Sigmoid colon (tissue), 4 donors: ENCODE data around the gene MTCL1.

Source experiments
- EP300 ChIP-seq, 4 donors: sonication (generic); formaldehyde crosslinking; IDR thresholded peaks; one replicate each; pipeline ENCODE4 v1.6.1; 2017; ENCODE audit warnings: antibody characterized with exemption in 4 of 4
- POLR2A ChIP-seq, 2 donors: fragments of 450-650 bp; IDR thresholded peaks; one replicate each; pipeline ENCODE4 v1.6.1; 2016; ENCODE audit warnings: antibody characterized with exemption in 2 of 2, mild to moderate bottlenecking in 2 of 2, moderate library complexity in 2 of 2
- POLR2AphosphoS5 ChIP-seq, 4 donors: sonication (generic); formaldehyde crosslinking; IDR thresholded peaks; one replicate each; pipeline ENCODE4 v1.6.1; 2017; ENCODE audit warnings: antibody characterized with exemption in 4 of 4
- TF ChIP-seq, protein P1 (sequence below), 4 experiments: fragments of 450-650 bp in 3 of 4; fragments of 200-600 bp in 1 of 4; IDR thresholded peaks; one replicate each; pipeline ENCODE4 v1.5.1; 2016 to 2019; ENCODE audit warnings: antibody characterized with exemption in 4 of 4, mild to moderate bottlenecking in 3 of 4, moderate library complexity in 2 of 4

DNA sequence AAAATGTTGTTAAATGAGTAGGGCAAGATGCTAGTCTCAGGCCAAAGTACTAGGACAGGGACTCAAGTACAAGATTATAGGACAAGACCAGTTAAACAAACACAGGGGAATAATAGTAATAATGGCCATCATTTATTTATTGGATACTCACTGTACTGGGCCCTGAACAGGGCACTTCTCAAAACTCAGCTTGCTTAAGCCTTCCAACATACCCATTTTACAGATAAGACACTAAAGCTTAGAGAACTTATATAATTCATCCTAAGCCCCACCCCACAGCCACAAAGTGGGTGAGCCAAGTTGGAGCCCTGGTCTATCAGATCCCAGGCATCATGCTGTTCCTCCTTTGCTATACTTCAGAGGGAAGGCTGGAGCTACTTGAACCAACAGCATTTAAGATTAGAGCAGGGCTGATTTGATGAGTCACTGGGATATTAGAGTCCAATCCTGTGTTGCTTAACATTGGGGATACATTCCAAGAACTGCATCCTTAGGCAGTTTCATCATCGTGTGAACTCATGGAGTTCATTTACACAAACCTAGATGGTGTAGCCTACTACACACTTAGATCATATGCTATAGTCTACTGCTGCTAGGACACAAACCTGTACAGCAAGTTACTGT lies 153.6 kb downstream of the MTCL1 start:
- TF ChIP-seq, protein P1, sequence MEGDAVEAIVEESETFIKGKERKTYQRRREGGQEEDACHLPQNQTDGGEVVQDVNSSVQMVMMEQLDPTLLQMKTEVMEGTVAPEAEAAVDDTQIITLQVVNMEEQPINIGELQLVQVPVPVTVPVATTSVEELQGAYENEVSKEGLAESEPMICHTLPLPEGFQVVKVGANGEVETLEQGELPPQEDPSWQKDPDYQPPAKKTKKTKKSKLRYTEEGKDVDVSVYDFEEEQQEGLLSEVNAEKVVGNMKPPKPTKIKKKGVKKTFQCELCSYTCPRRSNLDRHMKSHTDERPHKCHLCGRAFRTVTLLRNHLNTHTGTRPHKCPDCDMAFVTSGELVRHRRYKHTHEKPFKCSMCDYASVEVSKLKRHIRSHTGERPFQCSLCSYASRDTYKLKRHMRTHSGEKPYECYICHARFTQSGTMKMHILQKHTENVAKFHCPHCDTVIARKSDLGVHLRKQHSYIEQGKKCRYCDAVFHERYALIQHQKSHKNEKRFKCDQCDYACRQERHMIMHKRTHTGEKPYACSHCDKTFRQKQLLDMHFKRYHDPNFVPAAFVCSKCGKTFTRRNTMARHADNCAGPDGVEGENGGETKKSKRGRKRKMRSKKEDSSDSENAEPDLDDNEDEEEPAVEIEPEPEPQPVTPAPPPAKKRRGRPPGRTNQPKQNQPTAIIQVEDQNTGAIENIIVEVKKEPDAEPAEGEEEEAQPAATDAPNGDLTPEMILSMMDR (IDR thresholded peaks at IDR 0.05) = no peak
- TF ChIP-seq POLR2A (IDR thresholded peaks at IDR 0.05) (no peak), POLR2AphosphoS5 (IDR thresholded peaks at IDR 0.05) (peak in 3 of 4 donors; percentile 39 to 56 (median 50)), EP300 (IDR thresholded peaks at IDR 0.05) (no peak)
